Psoas muscle (tissue), 8 donors: ENCODE results near the gene BTBD9. TPM values are rescaled to one million over a fixed set of nuclear protein-coding genes. Genes with fewer than 3 reads are reported as not detected.

Experiments used
- ATAC-seq, 4 donors: fragments of 200-7000 bp; cut with Tn5 transposase; one replicate each; pipeline ENCODE4 v1.9.1; 2020; ENCODE audit warnings: moderate library complexity in 3 of 4, mild to moderate bottlenecking in 2 of 4
- DNase-seq, 2 donors: peaks; one replicate each; pipeline ENCODE4 v3.0.0-alpha.2; 2020
- H3K27ac ChIP-seq: fragments of 200-600 bp; one replicate; pipeline ENCODE4 v1.8.0; 2022
- H3K27me3 ChIP-seq, 3 donors: fragments of 200-600 bp in 1 of 3; one replicate each; pipeline versions ENCODE4 v1.6.1 to v1.8.0; 2013 to 2022; ENCODE audit warnings: low read length in 2 of 3, mild to moderate bottlenecking in 2 of 3, moderate library complexity in 1 of 3; ENCODE audit not compliant: insufficient read depth in 3 of 3
- H3K36me3 ChIP-seq, 2 donors: fragments of 200-600 bp in 1 of 2; one replicate each; pipeline versions ENCODE4 v1.6.1 to v1.8.0; 2013 to 2022; ENCODE audit warnings: low read depth in 1 of 2, mild to moderate bottlenecking in 1 of 2, moderate library complexity in 1 of 2; ENCODE audit not compliant: insufficient read depth in 1 of 2
- H3K4me1 ChIP-seq: fragments of 200-600 bp; one replicate; pipeline ENCODE4 v1.8.0; 2022
- H3K4me3 ChIP-seq: fragments of 200-600 bp; one replicate; pipeline ENCODE4 v1.8.0; 2022; ENCODE audit warnings: mild to moderate bottlenecking
- H3K9me3 ChIP-seq: fragments of 200-600 bp; one replicate; pipeline ENCODE4 v1.8.0; 2022
- WGBS, 3 donors: extraction: QIAGEN DNeasy Blood & Tissue Kit; methylation state at CpG; one replicate each; pipeline versions ENCODE4 v1.1.6 to v1.1.7; 2013; 5-methylcytosine and 5-hydroxymethylcytosine counted together
- intact Hi-C, 2 donors: fragments of 100-400 bp; cut with DNase I; formaldehyde crosslinking; loops; one replicate each; pipeline versions ENCODE4 v1.11.0 to v1.14.2; 2022
- polyA plus RNA-seq, 3 donors: library from polyadenylated mRNA; stranded (reverse); fragments of 200-250 nt; gene quantifications; one replicate each; pipeline ENCODE4 v1.2.3, GENCODE V29; 2013
- total RNA-seq, 4 donors: library from RNA; stranded (reverse); fragmentation: NEBNext Ultra II Directional in 2 of 4; extraction: Animal tissue kit (Norgen Biotek cat#: 25700) in 2 of 4; gene quantifications; one replicate each; pipeline versions ENCODE4 v1.2.1 to v1.2.4, GENCODE V29; 2021 to 2023
- TF ChIP-seq, protein P1 (sequence below): fragments of 200-600 bp; IDR thresholded peaks from one replicate; pipeline ENCODE4 v1.8.0; 2022; ENCODE audit warnings: antibody characterized with exemption
- donor health status: healthy with polysubstance abuse.
- donor health status: DM: no; HTN: no; CAD: no; lungs with moderate emphysema.
- donor health status: Bipolar disorder and iron deficiency.
- donor health status: healthy.
- donor health status: DM: yes; HTN: yes; CAD: no.
- donor health status: DM: no; HTN: no; CAD: no.
- donor health status: DM: no; HTN: no; CAD: no.
- donor health status: DM: yes; HTN: yes; CAD: no.

BTBD9 gene
- total and polyA plus RNA-seq, 7 donors: 2.3 to 10.9 (median 8.4) TPM

DNA sequence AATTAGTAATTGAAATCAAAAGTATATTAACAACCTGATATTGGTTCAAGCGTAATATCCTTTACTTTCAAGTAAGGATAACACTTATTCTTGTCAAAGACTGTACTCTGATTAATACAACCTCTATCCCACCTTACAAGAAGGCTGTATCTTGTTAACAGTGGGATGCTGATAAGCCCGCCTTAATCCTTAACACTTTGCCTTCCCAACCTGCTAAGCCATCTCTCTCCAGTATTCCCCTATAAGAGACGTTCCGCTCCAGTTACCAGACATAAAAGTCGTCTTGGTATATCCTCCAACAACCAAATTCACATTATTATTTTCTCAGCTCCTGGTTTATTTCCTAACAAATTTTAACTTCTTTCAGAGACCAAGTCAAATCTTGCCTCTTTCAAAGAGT, 2.0 kb downstream of the BTBD9 start:
- 84 to 87% (median 87%) methylated on average over 5 of the region's 5 CpGs for WGBS, 3 donors
- Histone ChIP-seq H3K36me3 (no peaks in the 10 kb centered on the region), H3K9me3 (no peaks in the 10 kb centered on the region), H3K4me3 (no peak overlapping the region), H3K27me3 (no peaks in the 10 kb centered on the region), H3K4me1 (peaks cover 28% of the 10 kb centered on the region), H3K27ac (no peak overlapping the region)
- no peak for DNase-seq
- TF ChIP-seq, protein P1, sequence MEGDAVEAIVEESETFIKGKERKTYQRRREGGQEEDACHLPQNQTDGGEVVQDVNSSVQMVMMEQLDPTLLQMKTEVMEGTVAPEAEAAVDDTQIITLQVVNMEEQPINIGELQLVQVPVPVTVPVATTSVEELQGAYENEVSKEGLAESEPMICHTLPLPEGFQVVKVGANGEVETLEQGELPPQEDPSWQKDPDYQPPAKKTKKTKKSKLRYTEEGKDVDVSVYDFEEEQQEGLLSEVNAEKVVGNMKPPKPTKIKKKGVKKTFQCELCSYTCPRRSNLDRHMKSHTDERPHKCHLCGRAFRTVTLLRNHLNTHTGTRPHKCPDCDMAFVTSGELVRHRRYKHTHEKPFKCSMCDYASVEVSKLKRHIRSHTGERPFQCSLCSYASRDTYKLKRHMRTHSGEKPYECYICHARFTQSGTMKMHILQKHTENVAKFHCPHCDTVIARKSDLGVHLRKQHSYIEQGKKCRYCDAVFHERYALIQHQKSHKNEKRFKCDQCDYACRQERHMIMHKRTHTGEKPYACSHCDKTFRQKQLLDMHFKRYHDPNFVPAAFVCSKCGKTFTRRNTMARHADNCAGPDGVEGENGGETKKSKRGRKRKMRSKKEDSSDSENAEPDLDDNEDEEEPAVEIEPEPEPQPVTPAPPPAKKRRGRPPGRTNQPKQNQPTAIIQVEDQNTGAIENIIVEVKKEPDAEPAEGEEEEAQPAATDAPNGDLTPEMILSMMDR: no peak
- no peak for ATAC-seq
- intact Hi-C loops: no loop called here

DNA sequence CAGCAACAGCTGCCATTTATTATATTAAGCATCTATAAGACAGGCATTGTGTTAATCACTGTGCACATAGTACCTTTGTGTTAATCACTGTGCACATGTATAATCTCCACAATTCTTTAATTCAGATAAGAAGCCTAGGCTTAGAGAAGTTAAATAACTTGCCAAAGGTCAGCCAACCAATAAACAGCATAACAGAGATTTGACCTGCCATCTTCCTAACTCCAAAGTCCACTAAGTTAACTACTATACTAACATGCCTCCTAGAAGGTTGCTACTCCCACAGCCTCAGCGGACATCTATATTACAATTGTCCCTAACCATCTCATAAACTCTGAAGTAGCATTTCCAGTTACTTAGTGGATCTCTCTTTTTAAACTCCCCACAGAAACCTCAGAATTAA, 3.7 kb downstream of the BTBD9 start:
- no peak overlapping the region for H3K4me3 ChIP-seq
- no peak for DNase-seq
- no peaks in the 10 kb centered on the region for H3K27me3 ChIP-seq
- H3K9me3 ChIP-seq: no peaks in the 10 kb centered on the region
- TF ChIP-seq, protein P1: no peak
- no peaks in the 10 kb centered on the region for H3K36me3 ChIP-seq
- ATAC-seq: no peak
- WGBS, 3 donors: 60 to 100% (median 97%) methylated on average over 1 of the region's 1 CpG
- intact Hi-C loops: no loop called here
- no peak overlapping the region for H3K27ac ChIP-seq
- H3K4me1 ChIP-seq: peaks cover 26% of the 10 kb centered on the region

DNA sequence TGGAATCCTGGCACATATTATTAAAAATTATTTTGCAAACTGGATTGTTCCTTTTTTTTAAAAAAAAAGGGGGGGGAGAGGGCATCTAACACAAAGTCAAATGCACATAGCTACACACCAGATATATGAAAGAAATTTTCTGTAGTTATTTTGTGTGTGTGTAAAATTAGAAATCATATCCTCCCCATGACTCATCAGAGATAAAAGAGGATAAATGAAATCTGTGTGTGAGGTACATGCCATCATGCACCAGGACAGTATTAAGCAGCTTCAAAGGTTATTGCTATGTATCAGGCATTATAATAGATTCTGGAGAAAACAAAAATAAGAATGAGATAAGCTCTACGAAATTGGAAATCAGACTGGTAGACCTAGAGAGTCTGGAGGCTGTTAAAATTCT, 5.2 kb downstream of the BTBD9 start:
- Histone ChIP-seq H3K27ac (no peak overlapping the region), H3K4me1 (peaks cover 19% of the 10 kb centered on the region), H3K4me3 (no peak overlapping the region), H3K9me3 (no peaks in the 10 kb centered on the region), H3K27me3 (no peaks in the 10 kb centered on the region), H3K36me3 (no peaks in the 10 kb centered on the region)
- intact Hi-C loops: no loop called here
- TF ChIP-seq, protein P1: no peak
- DNase-seq (no peak), ATAC-seq (peak in 3 of 4 donors; percentile 25 to 37 (median 36))
- 44 to 74% (median 73%) methylated on average over 1 of the region's 1 CpG for WGBS, 3 donors

DNA sequence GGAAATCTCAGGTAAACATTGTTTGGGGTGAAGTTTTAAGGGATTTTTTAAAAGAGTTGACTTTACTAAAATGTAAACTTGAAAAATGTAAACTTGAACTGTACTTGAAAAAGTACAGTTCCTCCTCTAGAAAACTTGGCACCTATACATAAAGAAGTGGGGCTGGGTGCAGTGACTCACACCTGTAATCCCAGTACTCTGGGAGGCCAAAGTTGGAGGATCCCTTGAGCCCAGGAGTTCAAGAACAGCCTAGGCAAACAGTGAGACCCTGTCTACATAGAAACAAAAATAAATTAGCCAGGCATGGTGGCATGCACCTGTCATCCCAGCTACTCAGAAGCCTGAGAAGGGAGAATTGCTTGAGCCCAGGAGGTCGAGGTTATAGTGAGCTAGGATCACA, 7.2 kb downstream of the BTBD9 start:
- DNase-seq: no peak
- Histone ChIP-seq H3K4me1 (peaks cover 16% of the 10 kb centered on the region), H3K27ac (no peak overlapping the region), H3K27me3 (no peaks in the 10 kb centered on the region), H3K4me3 (no peak overlapping the region), H3K36me3 (no peaks in the 10 kb centered on the region), H3K9me3 (no peaks in the 10 kb centered on the region)
- no peak for ATAC-seq
- intact Hi-C loops: no loop called here
- TF ChIP-seq, protein P1: no peak
- 35 to 41% (median 39%) methylated on average over 1 of the region's 1 CpG for WGBS, 3 donors

DNA sequence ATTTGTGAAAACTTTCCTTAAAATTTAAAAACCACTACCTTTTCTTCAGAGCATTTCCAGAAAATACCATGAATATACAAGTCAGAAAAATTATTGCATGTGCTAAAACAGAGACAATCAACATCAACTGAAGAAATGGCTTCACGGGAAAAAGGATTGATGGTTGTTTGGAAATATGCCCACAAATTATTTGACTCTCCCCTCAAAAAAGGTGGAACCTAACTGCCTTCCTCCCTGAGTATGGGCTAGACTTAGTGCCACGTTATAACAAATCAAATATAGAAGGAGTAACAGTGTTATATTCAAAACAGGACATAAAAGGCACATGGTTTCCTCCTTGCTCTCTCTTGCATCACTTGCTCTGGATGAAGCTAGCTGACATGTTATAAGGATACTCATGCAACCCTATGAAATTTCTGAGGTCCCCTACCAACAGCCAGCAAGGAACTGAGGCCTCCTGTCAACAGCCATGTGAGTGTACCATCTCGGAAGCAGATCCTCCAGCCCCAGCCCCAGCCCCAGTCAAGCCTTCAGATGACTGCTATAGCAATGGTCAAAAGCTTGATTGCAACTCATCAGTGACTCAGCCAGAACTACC, 8.4 kb downstream of the BTBD9 start:
- H3K27me3 ChIP-seq: no peaks in the 10 kb centered on the region
- H3K4me1 ChIP-seq: peaks cover 16% of the 10 kb centered on the region
- H3K36me3 ChIP-seq: no peaks in the 10 kb centered on the region
- H3K9me3 ChIP-seq: no peaks in the 10 kb centered on the region
- H3K4me3 ChIP-seq: no peak overlapping the region
- no peak for ATAC-seq
- 86 to 93% (median 91%) methylated on average over 3 of the region's 3 CpGs for WGBS, 3 donors
- TF ChIP-seq, protein P1: no peak
- no peak overlapping the region for H3K27ac ChIP-seq
- DNase-seq: no peak
- intact Hi-C loops: no loop called here
